Stimulated activated CD4-positive, alpha-beta T cell treated with anti-CD3 and anti-CD28 coated beads, Interleukin-12 subunit alpha, Interleukin-12 subunit beta, amount 100 ng/mL, for 48 hours (primary cell): ENCODE measurements around the gene RIPOR3.
"Not testable (repeated sequence)": the region's sequence is repeated elsewhere in the genome, so short reads cannot be mapped to it uniquely, and the experiment has no call there.

ENCODE experiments used
- DNase-seq, 3 donors: peaks; one replicate each; pipeline ENCODE4 v3.0.0-alpha.2; 2020; ENCODE audit warnings: low read depth in 2 of 3, low spot score in 1 of 3

The RIPOR3 gene

GRCh38 chr20:50609438-50609989 is 81.8 kb downstream of the RIPOR3 start:
- DNase-seq, result no peak

GRCh38 chr20:50608750-50609104 is 82.6 kb downstream of the RIPOR3 start:
- no peak for DNase-seq

- DNase-seq, result no peak
Measured at GRCh38 chr20:50607850-50608749, 83.2 kb downstream of the RIPOR3 start.

GRCh38 chr20:50607436-50607835 is 83.9 kb downstream of the RIPOR3 start:
- no peak for DNase-seq

- DNase-seq, result no peak
Measured at GRCh38 chr20:50605136-50605535, 86.2 kb downstream of the RIPOR3 start.

GRCh38 chr20:50604451-50604850 is 86.9 kb downstream of the RIPOR3 start:
- DNase-seq, result no peak

GRCh38 chr20:50602432-50603088 is 88.8 kb downstream of the RIPOR3 start:
- DNase-seq, result no peak

- DNase-seq, result no peak
Measured at GRCh38 chr20:50601511-50602431, 89.6 kb downstream of the RIPOR3 start.

GRCh38 chr20:50600281-50600895 is 91.0 kb downstream of the RIPOR3 start:
- no peak for DNase-seq

GRCh38 chr20:50598768-50599167 is 92.6 kb downstream of the RIPOR3 start:
- not testable (repeated sequence) for DNase-seq

- DNase-seq, result no peak
Measured at GRCh38 chr20:50598074-50598473, 93.3 kb downstream of the RIPOR3 start.

- no peak for DNase-seq
Measured at GRCh38 chr20:50597406-50597969, 93.9 kb downstream of the RIPOR3 start.

- DNase-seq, result no peak
Measured at GRCh38 chr20:50596694-50597021, 94.7 kb downstream of the RIPOR3 start.

GRCh38 chr20:50595988-50596693 is 95.2 kb downstream of the RIPOR3 start:
- DNase-seq, result no peak

GRCh38 chr20:50595433-50595895 is 95.9 kb downstream of the RIPOR3 start:
- no peak for DNase-seq

GRCh38 chr20:50594591-50595432 is 96.5 kb downstream of the RIPOR3 start:
- DNase-seq, result no peak

- DNase-seq, result no peak
Measured at GRCh38 chr20:50594231-50594590, 97.1 kb downstream of the RIPOR3 start.

- DNase-seq, result no peak
Measured at GRCh38 chr20:50593005-50593335, 98.4 kb downstream of the RIPOR3 start.
